Hematopoietic multipotent progenitor cell treated with erythropoietin and hydrocortisone succinate and interleukin-3 and kit ligand, for 4 days (in vitro differentiated cells): ENCODE measurements around the gene ERLIN1.

Experiments
- DNase-seq: peaks from one replicate; pipeline ENCODE4 v3.0.0-alpha.2; 2015

ERLIN1 gene

DNA sequence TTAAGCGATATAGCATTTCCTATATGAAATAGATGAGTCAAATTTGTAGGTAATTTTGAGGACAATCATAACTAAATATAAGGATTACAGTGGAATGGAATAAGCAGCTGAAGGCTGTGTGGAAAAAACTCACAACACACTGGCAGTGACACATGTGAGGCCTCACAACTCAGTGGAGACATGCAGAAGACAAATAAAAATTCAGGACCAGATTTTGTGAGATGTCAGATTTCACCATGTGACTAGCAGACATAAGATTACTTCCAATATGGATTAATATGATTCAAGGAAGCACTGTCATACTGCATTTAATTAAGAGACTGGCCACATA, 17.6 kb downstream of the ERLIN1 start:
- DNase-seq, result no peak

DNA sequence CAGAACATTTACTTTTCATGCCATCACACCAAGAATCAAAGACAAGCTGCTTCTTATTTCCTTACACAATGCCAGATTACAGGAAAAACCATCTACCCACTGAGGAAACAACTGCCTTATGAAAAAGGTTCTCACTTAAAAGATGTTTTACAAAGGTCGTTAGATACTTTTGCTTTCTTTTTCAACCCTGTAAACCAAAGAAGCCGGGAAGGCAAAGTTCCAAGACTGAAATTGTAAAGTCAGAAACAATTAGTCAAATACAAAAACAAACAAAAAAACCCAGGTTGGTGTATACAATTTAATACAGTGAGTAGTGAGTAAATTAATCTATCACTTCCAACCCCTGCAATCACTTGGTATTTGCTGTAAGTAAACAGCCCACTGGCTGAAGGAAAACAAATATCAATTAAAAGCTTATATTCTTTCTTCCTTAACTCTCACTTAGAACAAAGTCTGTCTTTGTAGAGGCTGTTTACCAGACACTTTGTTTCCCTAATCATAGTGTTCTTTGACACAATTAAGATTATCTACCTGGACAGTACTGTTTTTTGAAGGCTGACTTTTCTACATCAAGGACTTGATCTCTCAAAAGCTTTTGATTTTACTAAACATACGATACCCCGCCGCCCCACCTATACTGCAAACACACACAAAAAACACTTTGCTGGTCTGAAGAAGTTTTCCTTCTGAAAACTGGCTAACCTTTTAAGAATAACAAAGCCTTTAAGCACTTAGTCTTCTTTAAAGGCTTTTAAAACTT, 18.1 kb downstream of the ERLIN1 start:
- no peak for DNase-seq

DNA sequence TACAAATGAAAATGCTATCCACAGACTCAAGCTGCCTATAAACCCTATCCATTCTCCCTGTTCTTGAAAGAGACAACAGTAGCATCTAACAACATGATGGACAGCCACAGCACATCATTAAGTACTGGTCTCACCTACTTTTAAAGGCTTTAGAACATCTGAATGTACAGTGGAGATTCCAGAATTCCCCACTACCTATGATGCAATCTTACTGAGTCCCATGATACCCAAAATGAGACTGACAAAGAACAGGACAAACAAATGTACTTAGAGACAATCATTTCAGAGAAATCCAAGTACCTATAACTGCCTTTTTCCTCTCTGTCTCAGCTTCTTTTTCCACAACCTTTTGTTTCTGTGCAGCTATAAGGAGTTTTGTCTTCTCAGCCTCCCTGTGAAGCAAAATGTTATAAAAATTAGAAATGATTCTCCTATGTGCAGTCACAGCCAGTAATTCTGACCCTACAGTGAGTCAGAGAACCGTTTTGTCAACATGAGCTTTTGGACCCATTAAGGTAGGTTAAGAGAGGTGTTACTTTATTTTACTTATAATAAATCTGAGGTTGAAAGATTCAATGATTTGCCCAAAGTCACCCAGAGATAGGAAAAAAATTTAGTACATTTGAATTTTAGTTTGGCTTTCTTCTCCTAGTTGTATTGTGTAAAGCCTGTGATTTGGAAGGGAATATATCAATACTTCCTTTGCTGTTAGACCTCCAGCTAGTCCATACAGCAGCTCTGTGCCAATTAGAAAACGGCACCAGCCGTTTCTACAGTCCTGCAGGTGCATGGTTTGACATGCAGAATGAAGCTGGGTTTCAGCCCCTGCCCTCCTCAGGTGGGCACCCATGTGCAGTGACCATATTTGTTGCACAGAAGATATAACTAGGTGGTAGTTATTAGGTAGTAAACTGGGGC, 21.9 kb downstream of the ERLIN1 start:
- DNase-seq, result no peak

DNA sequence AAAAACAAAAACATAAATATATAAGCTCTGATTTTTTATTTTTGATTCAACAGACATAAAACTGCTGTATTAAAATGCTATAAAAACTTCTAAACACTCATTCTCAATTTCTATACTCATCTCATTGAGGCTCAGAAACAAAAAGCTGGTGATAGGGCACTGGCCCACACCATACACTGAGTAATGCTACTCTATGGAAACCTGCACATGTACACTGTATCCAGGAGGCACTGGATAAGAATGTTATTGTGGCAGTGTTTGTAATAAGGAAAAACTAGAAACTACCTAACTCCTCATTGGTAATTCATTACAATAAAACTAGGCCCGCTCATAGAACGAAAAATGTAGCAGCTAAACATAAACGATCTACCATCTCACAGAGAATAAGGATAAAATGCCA, 23.1 kb downstream of the ERLIN1 start:
- no peak for DNase-seq

DNA sequence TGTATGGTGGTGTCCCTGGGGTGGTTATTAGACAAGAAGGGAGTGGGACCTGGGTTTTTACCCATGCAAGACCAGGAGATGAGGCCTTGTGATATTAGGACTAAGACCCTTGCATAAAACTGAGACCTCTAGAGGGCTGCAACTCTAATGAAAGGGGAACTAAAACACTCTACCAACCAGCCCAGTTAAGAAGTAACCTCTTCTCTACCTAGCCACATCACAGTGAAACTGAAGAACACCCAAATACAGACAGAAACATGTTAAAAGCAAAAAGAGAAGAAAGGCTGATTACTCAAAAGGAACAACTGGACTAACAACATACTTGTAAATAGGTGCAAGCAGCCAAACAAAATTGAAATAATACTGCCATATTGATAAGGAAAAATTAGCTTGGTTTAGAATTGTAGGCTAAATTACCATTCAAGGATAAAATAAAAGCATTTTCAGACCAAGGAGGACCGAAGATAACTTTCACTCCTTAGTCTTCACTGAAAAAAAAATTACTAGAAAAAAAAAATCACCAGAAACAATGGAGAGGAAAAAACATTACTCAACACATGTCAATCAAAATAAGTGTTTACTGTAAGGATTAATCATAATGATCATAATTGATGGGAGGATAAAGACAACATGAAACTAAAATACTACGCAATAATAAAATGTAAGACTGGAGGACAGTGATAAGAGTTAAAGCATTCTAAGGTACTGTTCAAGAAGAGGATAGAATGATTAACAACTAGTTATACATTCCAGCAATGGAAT, 27.6 kb downstream of the ERLIN1 start:
- no peak for DNase-seq

DNA sequence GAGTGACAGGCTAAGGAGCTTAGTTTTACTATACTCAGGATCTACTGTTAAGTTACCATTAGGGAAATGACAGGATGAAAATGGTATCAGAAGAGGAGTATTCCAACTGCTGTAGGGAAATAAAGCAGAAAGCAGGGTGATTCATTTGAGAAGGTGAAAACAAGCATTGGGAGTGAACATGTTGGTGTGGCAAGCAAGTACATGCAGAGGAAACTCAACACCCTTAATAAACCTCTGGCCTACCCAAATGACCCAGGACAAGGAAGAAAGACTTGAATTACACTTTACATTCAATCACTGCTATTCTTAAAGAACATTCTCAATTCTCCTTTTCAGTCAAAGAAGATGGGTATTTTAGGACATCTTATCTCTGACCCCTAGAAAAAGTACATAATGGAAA, 28.7 kb downstream of the ERLIN1 start:
- no peak for DNase-seq

DNA sequence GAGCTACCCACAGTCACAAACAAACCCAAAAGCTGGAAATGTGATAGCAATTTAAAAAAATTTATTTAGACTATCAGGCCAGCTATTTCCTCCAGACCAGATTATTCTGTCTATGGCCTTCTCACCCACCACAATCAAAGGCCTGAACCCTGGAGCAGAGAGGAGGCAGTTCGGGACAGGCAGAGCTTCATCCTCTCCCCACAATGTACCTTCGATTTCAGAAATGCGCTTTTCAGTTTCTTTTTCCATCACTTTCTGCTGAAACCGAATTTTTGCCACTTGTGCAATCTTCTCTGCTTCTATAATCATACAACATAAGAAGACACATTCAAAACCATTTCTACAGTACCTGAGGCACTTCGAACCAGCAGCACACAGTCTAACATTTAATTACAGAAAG, 29.9 kb downstream of the ERLIN1 start:
- no peak for DNase-seq

DNA sequence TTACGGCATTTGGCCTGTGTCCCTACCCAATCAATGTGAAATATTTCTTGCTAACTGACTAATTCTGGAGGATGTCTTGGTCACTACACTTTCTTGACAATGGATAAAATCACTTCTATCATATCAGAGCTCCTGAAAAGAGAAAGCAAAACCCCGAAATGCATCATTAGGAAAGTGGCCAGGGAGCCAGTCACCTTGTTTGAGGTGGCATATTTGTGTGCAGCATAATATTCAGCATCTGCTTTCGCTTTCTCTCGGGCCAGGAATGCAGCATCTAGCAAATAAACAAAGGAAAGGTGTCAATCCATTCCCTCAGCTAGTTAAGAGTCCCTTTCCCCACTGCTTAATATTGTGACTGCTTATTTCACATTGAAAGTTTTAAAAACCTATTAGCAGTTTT, 31.2 kb downstream of the ERLIN1 start:
- no peak for DNase-seq

DNA sequence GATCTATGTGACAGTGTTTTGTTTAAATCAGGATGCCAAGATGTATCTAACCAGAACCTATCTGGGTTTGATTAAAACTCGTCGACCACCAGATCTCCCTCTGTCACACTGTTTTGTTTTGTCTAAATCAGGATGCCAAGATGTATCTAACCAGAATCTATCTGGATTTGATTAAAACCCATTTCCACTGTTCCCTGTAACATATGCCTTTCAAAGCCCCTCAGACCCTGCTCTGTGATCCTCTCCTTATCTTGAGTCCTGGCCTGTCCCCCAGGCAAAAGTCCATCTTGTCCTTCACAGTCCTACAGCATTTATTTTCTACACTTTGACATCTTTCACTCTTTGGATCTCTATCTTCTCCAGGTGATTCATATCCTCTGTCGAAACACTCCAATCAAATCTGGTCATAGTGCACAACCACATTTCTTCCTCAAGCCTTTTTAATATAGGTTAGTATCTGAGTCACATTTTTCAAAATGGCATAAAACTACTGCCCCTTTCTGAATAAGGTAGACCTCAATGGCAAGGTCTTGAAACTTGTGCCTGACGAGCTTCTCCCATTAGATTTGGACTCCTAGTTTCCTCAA, 32.5 kb downstream of the ERLIN1 start:
- DNase-seq, result no peak

DNA sequence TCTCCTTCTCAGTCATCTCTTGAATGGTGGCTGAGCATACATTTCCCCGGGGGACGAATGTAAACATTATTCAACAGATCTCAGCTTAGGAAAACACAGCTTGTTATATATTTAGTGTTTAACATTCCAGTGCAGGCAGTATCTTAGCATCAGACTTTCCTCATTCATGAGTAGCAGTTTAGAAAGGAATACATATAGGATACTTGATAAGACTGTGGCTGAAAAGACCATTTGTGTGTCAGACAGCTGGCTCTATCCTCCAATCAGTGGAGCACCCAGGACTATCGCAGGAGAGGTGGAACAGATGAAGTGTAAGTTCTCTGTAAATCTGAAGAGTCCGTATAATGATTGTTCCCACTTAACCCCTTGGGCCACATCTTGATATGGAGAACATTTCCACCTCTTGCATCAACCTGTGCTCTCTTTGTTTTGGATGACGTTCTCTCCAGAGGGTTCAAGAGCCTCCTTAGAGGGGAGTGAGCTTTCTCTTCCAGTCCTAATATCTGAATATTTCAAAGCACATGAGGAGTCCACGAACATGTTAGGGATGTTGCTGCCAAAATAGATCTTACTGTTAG, 34.0 kb downstream of the ERLIN1 start:
- no peak for DNase-seq

DNA sequence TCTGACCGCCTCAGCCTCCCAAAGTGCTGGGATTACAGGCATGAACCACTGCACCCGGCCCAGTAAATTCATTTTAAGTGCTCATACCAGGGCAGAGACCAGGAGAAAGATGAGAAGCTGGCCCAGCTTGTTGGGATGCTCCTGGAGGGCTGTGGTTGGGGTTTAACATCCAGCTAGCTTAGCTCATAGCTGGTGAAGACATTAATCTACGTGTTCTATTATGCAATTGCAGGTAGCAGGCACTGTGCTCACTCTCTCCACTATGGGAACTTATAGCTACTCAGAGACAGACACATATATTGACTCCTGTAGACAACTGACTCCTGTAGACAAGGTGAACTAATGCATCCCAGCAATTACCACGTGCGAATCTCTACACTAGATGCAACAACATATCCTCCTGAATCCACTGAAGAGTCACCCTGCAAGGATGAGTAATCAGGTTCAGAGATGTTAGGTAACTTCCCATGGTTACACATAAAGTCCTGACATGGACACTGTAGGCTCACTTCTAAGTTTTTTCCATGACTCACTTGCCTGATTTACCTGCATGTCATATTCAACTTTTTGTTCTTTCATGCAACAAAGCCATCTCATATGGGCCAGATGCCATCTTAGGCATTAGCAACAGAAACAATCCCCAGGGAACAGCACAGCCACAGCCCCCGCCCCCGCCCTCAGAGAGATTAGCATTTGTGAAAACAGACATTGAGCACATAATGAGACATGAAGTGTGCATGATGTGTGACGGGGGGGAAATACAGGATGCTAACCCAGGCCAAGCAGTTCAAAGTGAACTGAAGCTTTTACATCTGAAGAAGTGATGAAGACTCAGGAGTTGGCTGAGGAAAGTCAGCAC, 37.2 kb downstream of the ERLIN1 start:
- no peak for DNase-seq

DNA sequence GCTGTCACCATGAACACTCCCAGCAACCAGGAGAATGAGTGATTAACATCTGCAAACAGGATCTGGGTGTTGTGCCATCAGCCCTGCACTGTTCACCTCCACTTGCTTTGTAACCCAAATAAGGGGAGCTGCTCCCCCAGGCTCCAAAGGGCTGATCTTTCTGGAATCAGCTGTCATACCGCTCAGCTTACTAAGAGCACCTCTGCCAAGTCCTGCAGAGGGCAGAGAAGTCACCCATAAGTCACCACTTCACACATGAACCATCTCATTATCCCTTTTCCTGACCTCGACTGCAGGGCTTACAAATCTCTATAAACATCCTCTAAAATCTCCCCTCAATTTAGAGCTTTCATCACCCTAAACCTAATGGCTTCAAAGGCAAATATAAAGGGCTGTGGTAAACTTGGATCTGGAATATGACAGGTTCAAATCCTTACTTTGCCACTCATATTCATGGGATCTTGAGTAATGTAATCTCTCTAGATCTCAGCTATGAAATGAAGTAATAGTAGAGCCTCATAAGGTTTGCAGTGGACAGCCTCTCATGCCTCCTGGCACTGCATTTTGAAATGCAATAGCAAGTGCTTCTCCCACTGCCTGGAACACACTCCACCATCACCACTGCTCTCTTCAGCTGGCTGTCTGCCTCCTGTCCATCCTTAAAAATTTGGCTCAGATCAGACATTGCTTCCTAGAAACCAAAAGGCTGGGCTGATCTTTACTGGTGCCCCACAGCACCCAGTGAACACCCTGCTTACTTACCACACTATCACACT, 38.8 kb downstream of the ERLIN1 start:
- DNase-seq, result no peak

DNA sequence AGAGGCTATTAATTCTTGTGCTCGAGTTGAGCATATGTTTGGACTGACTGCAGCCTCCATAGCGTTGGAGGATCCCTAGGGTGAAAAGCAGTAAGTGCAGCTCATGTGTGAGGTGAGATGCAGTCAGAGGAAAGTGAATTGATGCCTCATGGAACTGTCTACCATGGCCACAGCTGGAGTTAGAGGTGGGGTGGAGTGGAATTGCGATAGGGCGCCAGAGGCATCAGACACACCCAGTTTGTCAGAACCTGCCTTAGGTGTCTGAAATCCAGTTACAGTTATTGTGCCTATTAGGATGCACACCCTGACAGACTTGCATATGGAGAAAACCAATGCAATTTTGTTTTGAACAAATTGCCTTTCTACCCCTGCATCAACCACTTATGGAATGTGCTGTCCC, 39.4 kb downstream of the ERLIN1 start:
- DNase-seq, result no peak

DNA sequence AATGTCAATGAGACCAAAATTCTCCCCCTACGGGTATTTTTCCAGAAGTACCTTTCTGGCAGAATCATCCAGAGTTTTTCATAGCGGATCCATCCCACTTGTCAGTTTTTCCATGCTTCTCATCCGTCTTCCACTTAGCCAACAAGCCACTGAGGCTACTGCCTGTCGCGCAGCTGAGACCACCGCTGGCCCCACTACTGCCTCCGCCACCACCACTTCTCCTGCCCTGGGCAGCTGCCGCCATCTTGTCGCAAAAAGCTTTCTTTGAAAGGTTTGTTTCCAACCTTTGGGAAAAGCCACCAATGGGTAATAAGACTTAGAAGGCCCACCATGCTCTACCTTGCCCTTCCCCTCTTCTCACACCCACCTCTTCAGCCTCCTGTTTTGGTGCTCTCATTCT, 42.1 kb downstream of the ERLIN1 start:
- no peak for DNase-seq

DNA sequence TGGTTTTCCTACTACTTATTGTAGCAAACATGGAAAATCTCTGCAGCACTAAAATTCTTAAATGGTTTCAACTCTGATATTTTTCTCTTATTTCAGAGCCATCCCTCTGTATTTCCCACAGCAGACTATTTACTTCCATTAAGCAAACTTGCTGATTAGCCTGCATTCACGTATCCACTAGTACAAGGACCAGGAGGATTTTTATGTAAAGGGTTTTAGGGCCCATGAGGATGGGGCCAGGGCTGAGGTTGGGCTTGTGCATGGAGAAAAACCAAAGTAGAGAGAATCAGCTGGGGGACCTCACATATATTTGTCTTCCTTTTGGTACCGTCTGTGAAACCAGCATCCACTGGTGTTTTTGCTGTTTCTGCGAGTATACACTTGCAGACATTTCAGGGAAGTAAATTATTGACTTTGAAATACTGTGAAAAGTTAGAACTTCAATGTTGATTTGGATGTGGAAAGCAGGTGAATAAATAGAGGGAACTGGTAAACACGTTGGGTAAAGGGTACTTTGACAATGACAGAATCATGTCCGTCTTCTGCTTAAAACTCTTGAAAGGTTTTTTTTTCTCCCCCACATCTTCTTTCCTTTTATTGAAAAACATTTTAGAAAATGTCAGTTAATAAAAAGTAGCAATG, 44.3 kb downstream of the ERLIN1 start:
- DNase-seq, result no peak

DNA sequence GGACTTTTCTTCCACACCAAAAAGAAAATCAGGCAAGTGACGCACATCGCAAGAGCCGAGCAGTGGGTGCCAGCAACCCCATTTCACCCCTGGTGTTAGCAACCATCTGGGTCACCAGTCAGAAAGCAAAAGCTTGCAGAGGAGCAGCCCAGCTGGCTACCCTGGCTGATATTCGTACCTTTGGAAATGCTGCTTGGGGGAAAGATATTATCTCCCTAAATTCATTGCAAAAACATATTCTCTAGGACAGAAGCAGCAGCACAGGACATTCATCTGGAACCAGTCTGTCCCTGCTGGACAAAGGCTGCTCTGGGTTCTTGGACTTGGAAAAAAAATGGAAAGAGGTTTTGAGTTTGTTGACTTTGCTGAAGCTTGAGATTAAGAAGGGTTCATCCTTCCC, 45.8 kb downstream of the ERLIN1 start:
- DNase-seq, result no peak

DNA sequence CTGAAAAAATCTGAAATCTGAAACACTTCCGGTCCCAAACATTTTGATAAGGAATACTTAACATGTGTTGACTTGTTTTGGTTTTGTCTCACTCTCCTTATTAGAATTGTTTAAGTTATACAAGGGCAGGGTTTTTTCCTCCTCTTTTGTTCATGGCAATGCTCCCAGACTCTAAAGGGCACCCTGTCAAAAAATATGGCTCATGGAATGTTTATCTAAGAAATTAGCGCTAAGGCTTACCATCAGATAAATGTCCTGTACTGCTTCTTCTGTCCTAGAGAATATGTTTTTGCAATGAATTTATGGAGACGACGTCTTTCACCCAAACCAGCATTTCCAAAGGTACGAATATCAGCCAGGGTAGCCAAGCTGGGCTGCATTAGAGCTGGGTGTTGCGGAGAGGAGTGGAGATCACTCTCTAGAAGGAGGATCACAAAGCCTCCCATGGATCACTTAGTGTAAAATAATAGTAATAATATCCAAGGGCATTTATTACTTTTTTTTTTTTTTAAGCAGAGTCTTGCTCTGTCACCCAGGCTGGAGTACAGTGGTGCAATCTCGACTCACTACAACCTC, 46.8 kb downstream of the ERLIN1 start:
- no peak for DNase-seq

DNA sequence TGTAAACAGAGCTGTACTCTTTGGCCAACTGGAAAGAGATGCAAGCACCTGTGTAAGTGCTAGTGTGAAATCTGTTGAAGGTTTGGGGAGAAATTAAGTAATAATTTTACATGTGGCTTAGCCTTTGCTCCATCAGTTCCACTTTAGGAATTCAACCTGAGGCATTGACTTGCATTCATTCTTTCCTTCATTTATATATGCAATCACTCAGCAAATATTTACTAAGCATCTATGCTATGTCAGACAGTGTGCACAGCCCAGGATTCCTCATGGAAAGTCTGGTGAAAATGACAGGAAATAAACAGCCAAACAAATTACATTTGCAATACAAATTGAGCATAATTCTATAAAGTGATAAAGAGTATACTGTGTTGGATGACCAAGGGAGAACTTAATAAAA, 50.3 kb downstream of the ERLIN1 start:
- DNase-seq, result no peak

DNA sequence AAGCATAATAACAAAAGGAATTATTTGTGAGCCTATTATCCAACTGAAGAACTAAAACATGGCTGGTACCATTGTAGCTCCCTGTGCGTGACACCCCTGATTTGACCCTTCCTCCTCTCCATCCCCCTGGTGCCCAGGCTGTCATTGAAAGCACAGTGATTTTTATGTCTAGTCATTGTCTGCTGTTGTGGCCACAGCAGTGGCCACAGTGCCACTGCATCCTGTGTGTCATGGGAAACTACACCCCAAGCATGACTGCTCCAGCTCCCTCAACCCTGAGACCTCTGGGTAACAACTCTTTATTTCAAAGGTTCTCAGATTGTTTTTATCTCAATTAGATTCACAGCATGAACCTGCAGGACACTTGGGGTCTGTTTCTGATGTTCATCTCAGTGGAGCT, 52.0 kb downstream of the ERLIN1 start:
- no peak for DNase-seq

DNA sequence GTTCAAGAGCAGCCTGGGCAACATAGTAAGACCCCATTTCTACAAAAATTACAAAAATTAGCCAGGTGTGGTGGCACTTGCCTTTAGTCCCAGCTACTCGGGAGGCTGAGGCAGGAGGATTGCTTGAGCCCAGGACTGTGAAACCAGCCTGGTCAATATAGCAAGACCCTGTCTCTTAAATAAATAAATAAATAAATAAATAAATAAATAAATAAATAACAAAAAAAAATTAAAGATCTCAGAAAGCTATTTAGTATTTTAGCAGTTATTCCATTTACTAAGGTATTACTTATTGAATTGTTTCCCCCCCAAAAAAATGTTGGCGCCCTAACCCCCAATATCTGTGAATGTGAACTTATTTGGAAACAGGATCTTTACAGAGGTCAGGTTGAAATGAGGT, 53.4 kb downstream of the ERLIN1 start:
- DNase-seq, result no peak
